Ishikawa (cell line): Measurements from ENCODE around the gene EMX1.

ENCODE experiments used
- CREB1 ChIP-seq: IDR thresholded peaks from 2 replicates; pipeline ENCODE4 v1.6.1; 2012; ENCODE audit warnings: low read depth
- RAD21 ChIP-seq: IDR thresholded peaks from 2 replicates; pipeline ENCODE4 v1.6.1; 2012; ENCODE audit warnings: low read depth
- TAF1 ChIP-seq: IDR thresholded peaks from 2 replicates; pipeline ENCODE4 v1.6.1; 2012; ENCODE audit warnings: low read depth, mild to moderate bottlenecking
- YY1 ChIP-seq: IDR thresholded peaks from 2 replicates; pipeline ENCODE4 v1.6.1; 2012; ENCODE audit warnings: low read depth
- TF ChIP-seq, protein P1 (sequence below): IDR thresholded peaks from 2 replicates; pipeline ENCODE4 v1.6.1; 2012; ENCODE audit warnings: low read depth, mild to moderate bottlenecking
- TF ChIP-seq, protein P2 (sequence below): IDR thresholded peaks from 2 replicates; pipeline ENCODE4 v1.6.1; 2012

DNA sequence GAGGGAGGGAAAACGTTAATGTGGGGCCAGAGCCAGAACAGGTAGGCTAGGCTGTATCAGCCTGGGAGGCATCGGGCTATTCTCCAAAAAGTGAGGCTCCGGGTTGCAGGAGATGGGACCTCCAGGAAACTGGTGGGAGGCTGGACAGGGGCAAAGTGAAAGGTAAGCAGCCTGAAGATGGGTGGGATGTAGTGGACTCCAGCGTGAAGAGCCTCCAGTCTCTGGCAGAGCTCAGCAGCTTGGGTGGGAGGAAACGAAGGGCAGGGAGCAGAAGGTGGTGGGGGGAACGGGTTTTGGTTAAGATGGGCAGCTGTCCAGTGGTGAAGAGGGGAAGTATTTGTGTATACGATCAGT is 3.1 kb upstream of the EMX1 start:
- TF ChIP-seq CREB1 (no peak), YY1 (no peak), TAF1 (no peak), RAD21 (no peak)
- TF ChIP-seq, protein P1, sequence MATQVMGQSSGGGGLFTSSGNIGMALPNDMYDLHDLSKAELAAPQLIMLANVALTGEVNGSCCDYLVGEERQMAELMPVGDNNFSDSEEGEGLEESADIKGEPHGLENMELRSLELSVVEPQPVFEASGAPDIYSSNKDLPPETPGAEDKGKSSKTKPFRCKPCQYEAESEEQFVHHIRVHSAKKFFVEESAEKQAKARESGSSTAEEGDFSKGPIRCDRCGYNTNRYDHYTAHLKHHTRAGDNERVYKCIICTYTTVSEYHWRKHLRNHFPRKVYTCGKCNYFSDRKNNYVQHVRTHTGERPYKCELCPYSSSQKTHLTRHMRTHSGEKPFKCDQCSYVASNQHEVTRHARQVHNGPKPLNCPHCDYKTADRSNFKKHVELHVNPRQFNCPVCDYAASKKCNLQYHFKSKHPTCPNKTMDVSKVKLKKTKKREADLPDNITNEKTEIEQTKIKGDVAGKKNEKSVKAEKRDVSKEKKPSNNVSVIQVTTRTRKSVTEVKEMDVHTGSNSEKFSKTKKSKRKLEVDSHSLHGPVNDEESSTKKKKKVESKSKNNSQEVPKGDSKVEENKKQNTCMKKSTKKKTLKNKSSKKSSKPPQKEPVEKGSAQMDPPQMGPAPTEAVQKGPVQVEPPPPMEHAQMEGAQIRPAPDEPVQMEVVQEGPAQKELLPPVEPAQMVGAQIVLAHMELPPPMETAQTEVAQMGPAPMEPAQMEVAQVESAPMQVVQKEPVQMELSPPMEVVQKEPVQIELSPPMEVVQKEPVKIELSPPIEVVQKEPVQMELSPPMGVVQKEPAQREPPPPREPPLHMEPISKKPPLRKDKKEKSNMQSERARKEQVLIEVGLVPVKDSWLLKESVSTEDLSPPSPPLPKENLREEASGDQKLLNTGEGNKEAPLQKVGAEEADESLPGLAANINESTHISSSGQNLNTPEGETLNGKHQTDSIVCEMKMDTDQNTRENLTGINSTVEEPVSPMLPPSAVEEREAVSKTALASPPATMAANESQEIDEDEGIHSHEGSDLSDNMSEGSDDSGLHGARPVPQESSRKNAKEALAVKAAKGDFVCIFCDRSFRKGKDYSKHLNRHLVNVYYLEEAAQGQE, result no peak
- TF ChIP-seq, protein P2, sequence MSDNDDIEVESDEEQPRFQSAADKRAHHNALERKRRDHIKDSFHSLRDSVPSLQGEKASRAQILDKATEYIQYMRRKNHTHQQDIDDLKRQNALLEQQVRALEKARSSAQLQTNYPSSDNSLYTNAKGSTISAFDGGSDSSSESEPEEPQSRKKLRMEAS, result no peak
